ENCODE results near the gene WFS1. TPM values are rescaled to one million over a fixed set of nuclear protein-coding genes. Genes with fewer than 3 reads are reported as not detected.
A peak's percentile ranks its signal among the peaks of the same experiment; 100 is the strongest.

Gene WFS1
- total and polyA plus RNA-seq, 2 donors (not counting 3 experiments of a cell fraction or from before 2014, with no cell fraction given): 48.2 to 70.0 TPM

DNA sequence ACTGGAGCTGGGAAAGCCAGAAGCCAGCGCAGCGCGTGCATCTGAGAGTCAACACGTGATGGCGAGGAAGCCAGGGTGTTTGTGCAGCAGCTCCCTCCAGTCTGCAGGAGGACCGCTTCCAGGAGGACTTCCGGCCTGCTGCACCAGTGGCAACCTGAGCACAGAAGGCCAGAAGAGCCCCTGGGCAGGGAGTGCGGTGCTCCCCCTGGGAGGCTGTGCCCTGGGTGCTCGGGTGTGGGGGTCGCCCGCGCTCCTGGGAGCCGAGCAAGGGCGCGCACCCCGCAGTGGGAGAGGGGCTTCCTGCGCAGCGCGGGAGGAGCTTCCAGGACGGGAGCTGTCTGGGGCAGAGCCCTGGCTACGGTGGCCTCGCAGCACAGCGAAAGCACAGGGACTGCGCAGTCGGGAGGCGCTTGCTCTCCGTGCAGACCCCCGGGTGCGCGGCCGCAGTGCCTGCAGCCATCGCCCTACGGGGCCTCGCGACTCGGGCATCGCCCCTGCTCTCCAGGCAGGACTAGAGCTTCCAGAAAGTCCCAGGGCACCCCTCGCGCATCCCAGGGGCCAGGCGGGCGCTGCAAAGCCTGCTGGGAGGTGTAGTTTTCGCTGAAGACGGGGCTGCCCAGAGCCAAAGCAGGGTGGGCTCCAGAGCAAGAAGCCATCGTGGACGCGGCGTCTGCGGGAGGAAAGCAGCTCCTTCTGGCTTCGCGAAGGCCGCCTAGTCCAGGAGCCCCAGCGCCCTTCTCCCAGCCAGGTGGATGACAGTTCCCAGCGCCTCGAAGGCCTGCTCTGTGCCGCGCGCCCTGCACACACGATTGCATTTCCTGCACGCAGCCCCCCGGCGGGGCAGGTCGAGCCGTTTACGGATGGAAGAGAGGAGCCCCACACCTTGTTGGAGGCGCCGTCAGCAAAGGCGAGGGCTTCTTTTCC is 24.1 kb upstream of the WFS1 start:
- Histone ChIP-seq H3K4me1 (ENCODE audit: control insufficient read depth, extremely low read depth, insufficient read depth, low read length) (no peaks in the 10 kb centered on the region), H3K79me2 (ENCODE audit: control insufficient read depth, insufficient read depth, low read length) (no peaks in the 10 kb centered on the region), H4K20me1 (replicated peaks; ENCODE audit: control insufficient read depth, extremely low read depth, insufficient read depth, low read length) (no peaks in the 10 kb centered on the region), H3K9ac (replicated peaks; ENCODE audit: extremely low read depth, insufficient read depth, low read length) (no peak overlapping the region), H3K4me2 (ENCODE audit: insufficient read depth, low read length) (no peak overlapping the region), H2AFZ (ENCODE audit: low read depth, low read length) (no peak overlapping the region), H3K4me3 (replicated peaks in 1 of 3; ENCODE audit: insufficient read depth in 1 of 3, low read depth in 1 of 3, low read length in 3 of 3) (peak overlapping the region in 1 of 3 experiments; percentile 21), H3K9me3 (replicated peaks; ENCODE audit: control insufficient read depth, insufficient read depth, low read length) (no peaks in the 10 kb centered on the region), H3K9me1 (replicated peaks; ENCODE audit: control insufficient read depth, extremely low read depth, insufficient read depth, low read length) (no peaks in the 10 kb centered on the region), H3K27ac (ENCODE audit: insufficient read depth, low read depth, low read length) (no peak overlapping the region), H3K27me3 (ENCODE audit: control insufficient read depth in 2 of 2, insufficient read depth in 2 of 2, low read length in 2 of 2) (peaks cover 6 to 11% of the 10 kb centered on the region in 2 experiments), H3K36me3 (ENCODE audit: control insufficient read depth in 2 of 2, extremely low read depth in 1 of 2, insufficient read depth in 2 of 2, low read length in 2 of 2) (no peaks in the 10 kb centered on the region)
- FAIRE-seq (no peak), DNase-seq (ENCODE audit: low read depth, low spot score) (no peak)
- TF ChIP-seq, protein P1, sequence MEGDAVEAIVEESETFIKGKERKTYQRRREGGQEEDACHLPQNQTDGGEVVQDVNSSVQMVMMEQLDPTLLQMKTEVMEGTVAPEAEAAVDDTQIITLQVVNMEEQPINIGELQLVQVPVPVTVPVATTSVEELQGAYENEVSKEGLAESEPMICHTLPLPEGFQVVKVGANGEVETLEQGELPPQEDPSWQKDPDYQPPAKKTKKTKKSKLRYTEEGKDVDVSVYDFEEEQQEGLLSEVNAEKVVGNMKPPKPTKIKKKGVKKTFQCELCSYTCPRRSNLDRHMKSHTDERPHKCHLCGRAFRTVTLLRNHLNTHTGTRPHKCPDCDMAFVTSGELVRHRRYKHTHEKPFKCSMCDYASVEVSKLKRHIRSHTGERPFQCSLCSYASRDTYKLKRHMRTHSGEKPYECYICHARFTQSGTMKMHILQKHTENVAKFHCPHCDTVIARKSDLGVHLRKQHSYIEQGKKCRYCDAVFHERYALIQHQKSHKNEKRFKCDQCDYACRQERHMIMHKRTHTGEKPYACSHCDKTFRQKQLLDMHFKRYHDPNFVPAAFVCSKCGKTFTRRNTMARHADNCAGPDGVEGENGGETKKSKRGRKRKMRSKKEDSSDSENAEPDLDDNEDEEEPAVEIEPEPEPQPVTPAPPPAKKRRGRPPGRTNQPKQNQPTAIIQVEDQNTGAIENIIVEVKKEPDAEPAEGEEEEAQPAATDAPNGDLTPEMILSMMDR (IDR thresholded peaks at IDR 0.05; ENCODE audit: extremely low read depth in 1 of 2, insufficient read depth in 1 of 2, low read depth in 1 of 2, low read length in 2 of 2): no peak
- no peak for TF ChIP-seq POLR2AphosphoS5 (IDR thresholded peaks at IDR 0.05; ENCODE audit: insufficient read depth, low read depth, low read length)
- TF ChIP-seq, protein P2, sequence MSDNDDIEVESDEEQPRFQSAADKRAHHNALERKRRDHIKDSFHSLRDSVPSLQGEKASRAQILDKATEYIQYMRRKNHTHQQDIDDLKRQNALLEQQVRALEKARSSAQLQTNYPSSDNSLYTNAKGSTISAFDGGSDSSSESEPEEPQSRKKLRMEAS (IDR thresholded peaks at IDR 0.05; ENCODE audit: insufficient read depth, insufficient read length): no peak
- TF ChIP-seq FOS (IDR thresholded peaks at IDR 0.05; ENCODE audit: borderline replicate concordance, insufficient read depth, low read length): no peak
- no peak for TF ChIP-seq JUN (IDR thresholded peaks at IDR 0.05; ENCODE audit: borderline replicate concordance, insufficient read depth, insufficient read length, low read depth)
- no peak for TF ChIP-seq EZH2 (IDR thresholded peaks at IDR 0.05; ENCODE audit: borderline replicate concordance, low read depth, low read length, severe bottlenecking)
- TF ChIP-seq MYC (IDR thresholded peaks at IDR 0.05; ENCODE audit: low read depth, low read length): no peak
- no peak for TF ChIP-seq POLR2A (IDR thresholded peaks at IDR 0.05; ENCODE audit: low read depth, low read length)
- TF ChIP-seq GATA2 (IDR thresholded peaks at IDR 0.05; ENCODE audit: insufficient read depth, insufficient read length, low read depth, low read length): no peak
- ChIA-PET CTCF (interaction anchor here (1.0 to 3.3 kb wide), 4 partner anchors 82 to 301 kb away, joined by 3 to 20 read pairs (median 8); no protein-coding TSS in a partner anchor), POLR2A (no interaction called here)
- intact Hi-C loops (cut with micrococcal nuclease) (no loop called here), dilution Hi-C loops (cut with MboI; ENCODE audit: extremely low pct_ligation_motif_present, low sequenced_read_pairs) (no loop called here)
- BruUV-seq (replicated peaks): no TSS peak
